Progenitor cell of endocrine pancreas (in vitro differentiated cells): Measurements from ENCODE around the gene OR5K3. TPM values are rescaled to one million over a fixed set of nuclear protein-coding genes. Genes with fewer than 3 reads are reported as not detected.

Experiments used
- DNase-seq: peaks from one replicate; pipeline ENCODE4 v3.0.0; 2021; ENCODE audit warnings: low spot score; ENCODE audit not compliant: unreplicated experiment
- H3K27ac Mint-ChIP-seq: 2 replicates; pipeline ENCODE4 v1.8.0; 2021; ENCODE audit warnings: mild to moderate bottlenecking, moderate library complexity, mixed read lengths
- H3K27me3 Mint-ChIP-seq: 2 replicates; pipeline ENCODE4 v1.8.0; 2021; ENCODE audit warnings: mixed read lengths
- H3K36me3 Mint-ChIP-seq: 2 replicates; pipeline ENCODE4 v1.8.0; 2022; ENCODE audit warnings: mixed read lengths; ENCODE audit not compliant: insufficient read depth
- H3K4me1 Mint-ChIP-seq: 2 replicates; pipeline ENCODE4 v1.8.0; 2021; ENCODE audit warnings: low read depth, mixed read lengths
- H3K4me3 Mint-ChIP-seq: 2 replicates; pipeline ENCODE4 v1.8.0; 2021; ENCODE audit warnings: low read depth, mild to moderate bottlenecking, moderate library complexity, mixed read lengths
- H3K9me3 Mint-ChIP-seq: 2 replicates; pipeline ENCODE4 v1.8.0; 2021; ENCODE audit warnings: low read depth, mixed read lengths
- total RNA-seq: library from RNA; stranded (reverse); gene quantifications from 2 replicates; pipeline ENCODE4 v1.2.1, GENCODE V29; 2021
- TF ChIP-seq, protein P1 (sequence below): fragments of 200-600 bp; sonication (generic); IDR thresholded peaks from one replicate; pipeline ENCODE4 v1.5.0; 2021; ENCODE audit warnings: antibody characterized with exemption, mild to moderate bottlenecking; ENCODE audit not compliant: unreplicated experiment

Gene OR5K3
- total RNA-seq, 1 donor from 2014 or later, result not detected

DNA sequence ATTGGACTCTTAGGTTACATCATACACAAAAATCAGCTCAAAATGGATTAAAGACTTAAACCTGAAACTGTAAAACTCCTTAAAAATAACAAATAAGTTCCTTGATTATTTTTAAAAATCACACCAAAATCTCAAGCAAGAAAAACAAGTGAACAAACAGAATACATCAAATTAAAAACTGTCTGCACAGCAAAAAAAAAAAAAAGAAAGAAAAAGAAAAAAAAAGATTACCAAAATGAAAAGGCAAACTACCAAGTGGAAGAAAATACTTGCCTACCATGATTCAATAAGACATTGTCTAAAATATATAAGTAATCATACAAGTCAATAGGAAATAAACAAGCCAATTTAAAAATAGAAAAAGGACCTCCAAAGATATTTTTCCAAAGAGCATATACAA, 19.3 kb upstream of the OR5K3 start:
- Mint-ChIP-seq H3K27ac (no peak overlapping the region), H3K4me3 (no peak overlapping the region), H3K9me3 (no peaks in the 10 kb centered on the region), H3K27me3 (no peaks in the 10 kb centered on the region), H3K4me1 (no peaks in the 10 kb centered on the region), H3K36me3 (no peaks in the 10 kb centered on the region)
- DNase-seq, result no peak
- TF ChIP-seq, protein P1, sequence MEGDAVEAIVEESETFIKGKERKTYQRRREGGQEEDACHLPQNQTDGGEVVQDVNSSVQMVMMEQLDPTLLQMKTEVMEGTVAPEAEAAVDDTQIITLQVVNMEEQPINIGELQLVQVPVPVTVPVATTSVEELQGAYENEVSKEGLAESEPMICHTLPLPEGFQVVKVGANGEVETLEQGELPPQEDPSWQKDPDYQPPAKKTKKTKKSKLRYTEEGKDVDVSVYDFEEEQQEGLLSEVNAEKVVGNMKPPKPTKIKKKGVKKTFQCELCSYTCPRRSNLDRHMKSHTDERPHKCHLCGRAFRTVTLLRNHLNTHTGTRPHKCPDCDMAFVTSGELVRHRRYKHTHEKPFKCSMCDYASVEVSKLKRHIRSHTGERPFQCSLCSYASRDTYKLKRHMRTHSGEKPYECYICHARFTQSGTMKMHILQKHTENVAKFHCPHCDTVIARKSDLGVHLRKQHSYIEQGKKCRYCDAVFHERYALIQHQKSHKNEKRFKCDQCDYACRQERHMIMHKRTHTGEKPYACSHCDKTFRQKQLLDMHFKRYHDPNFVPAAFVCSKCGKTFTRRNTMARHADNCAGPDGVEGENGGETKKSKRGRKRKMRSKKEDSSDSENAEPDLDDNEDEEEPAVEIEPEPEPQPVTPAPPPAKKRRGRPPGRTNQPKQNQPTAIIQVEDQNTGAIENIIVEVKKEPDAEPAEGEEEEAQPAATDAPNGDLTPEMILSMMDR, result no peak

- Mint-ChIP-seq H3K4me1 (no peaks in the 10 kb centered on the region), H3K27ac (no peak overlapping the region), H3K36me3 (no peaks in the 10 kb centered on the region), H3K27me3 (no peaks in the 10 kb centered on the region), H3K4me3 (no peak overlapping the region), H3K9me3 (no peaks in the 10 kb centered on the region)
- TF ChIP-seq, protein P1, result no peak
- DNase-seq, result no peak
Observed at GRCh38 chr3:98371853-98372252, 18.6 kb upstream of the OR5K3 start.

DNA sequence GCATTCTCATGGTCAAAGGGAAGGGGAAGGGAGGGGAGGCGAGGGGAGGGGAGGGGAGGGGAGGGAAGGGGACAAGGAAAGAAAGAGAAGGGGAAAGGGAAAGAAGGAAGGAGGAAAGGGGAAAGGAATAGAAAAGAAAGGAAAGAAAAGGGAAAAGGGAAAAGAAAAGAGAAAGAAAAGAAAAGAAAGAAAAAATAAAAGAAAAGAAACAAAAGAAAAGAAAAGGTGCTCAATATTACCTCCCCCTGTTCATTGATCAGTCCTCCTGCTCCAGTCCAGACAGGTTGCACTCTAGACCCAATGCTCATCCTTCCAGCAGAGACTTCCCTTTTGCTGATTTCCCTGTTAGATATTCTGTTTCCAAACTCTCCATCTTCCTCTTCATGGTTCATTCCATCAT, 18.0 kb upstream of the OR5K3 start:
- Mint-ChIP-seq H3K4me3 (no peak overlapping the region), H3K4me1 (no peaks in the 10 kb centered on the region), H3K9me3 (no peaks in the 10 kb centered on the region), H3K27ac (no peak overlapping the region), H3K36me3 (no peaks in the 10 kb centered on the region), H3K27me3 (no peaks in the 10 kb centered on the region)
- no peak for DNase-seq
- TF ChIP-seq, protein P1, result no peak

GRCh38 chr3:98376631-98377030, 13.8 kb upstream of the OR5K3 start:
- Mint-ChIP-seq H3K36me3 (no peaks in the 10 kb centered on the region), H3K9me3 (no peaks in the 10 kb centered on the region), H3K27me3 (no peaks in the 10 kb centered on the region), H3K27ac (no peak overlapping the region), H3K4me3 (no peak overlapping the region), H3K4me1 (no peaks in the 10 kb centered on the region)
- TF ChIP-seq, protein P1, result no peak
- DNase-seq, result no peak

GRCh38 chr3:98388147-98388546, 2.3 kb upstream of the OR5K3 start:
- Mint-ChIP-seq H3K36me3 (no peaks in the 10 kb centered on the region), H3K9me3 (no peaks in the 10 kb centered on the region), H3K4me3 (no peak overlapping the region), H3K27me3 (peaks cover 4% of the 10 kb centered on the region), H3K27ac (no peak overlapping the region), H3K4me1 (peaks cover 2% of the 10 kb centered on the region)
- DNase-seq, result no peak
- TF ChIP-seq, protein P1, result no peak
